Adipocyte (in vitro differentiated cells): ENCODE results near the gene SYT8.

Experiments
- DNase-seq: peaks from one replicate; pipeline ENCODE4 v3.0.0-alpha.2; 2015; ENCODE audit warnings: low read depth
- H3K27me3 ChIP-seq: replicated peaks from 2 replicates; pipeline ENCODE4 v1.7.0; 2013; ENCODE audit warnings: mild to moderate bottlenecking, low read length, moderate library complexity; ENCODE audit not compliant: control insufficient read depth, insufficient read depth
- H3K36me3 ChIP-seq: 2 replicates; pipeline ENCODE4 v1.7.0; 2013; ENCODE audit warnings: low read length, mild to moderate bottlenecking, moderate library complexity; ENCODE audit not compliant: control insufficient read depth, insufficient read depth, severe bottlenecking
- H3K4me1 ChIP-seq: 2 replicates; pipeline ENCODE4 v1.7.0; 2013; ENCODE audit warnings: mild to moderate bottlenecking, low read length, moderate library complexity; ENCODE audit not compliant: control insufficient read depth, insufficient read depth
- H3K4me3 ChIP-seq: 2 replicates; pipeline ENCODE4 v1.7.0; 2013; ENCODE audit warnings: mild to moderate bottlenecking, low read length, moderate library complexity
- H3K9ac ChIP-seq: 2 replicates; pipeline ENCODE4 v1.7.0; 2013; ENCODE audit warnings: mild to moderate bottlenecking, low read length, moderate library complexity
- H3K9me3 ChIP-seq: 2 replicates; pipeline ENCODE4 v1.7.0; 2013; ENCODE audit warnings: mild to moderate bottlenecking, low read length, moderate library complexity; ENCODE audit not compliant: control insufficient read depth

Gene SYT8

DNA sequence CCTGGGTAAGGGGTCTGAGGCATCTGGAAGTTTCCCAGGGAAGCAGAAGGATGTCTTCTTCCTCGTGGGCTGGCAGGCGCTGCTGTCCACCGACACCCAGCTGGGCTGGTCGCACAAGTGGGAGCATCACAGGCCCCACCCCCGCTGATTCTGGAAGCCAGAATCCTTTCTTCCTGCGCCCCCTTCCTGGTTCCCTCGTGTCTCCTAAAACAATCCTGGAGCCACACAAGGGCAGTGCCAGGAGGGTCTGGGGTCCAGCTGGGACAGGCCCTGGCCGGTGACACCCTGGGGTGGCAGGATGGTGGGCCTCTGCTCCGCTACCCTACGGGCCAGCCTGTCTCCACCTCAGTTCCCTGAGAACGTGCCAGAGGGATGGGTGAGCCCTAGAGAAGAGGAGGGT lies 22.3 kb downstream of the SYT8 start:
- H3K27me3 ChIP-seq = peaks cover 4% of the 10 kb centered on the region
- DNase-seq = no peak
- no peak overlapping the region for H3K4me3 ChIP-seq
- H3K9me3 ChIP-seq = no peaks in the 10 kb centered on the region
- no peak overlapping the region for H3K9ac ChIP-seq
- H3K36me3 ChIP-seq = no peaks in the 10 kb centered on the region
- H3K4me1 ChIP-seq = no peaks in the 10 kb centered on the region

- no peak overlapping the region for H3K4me3 ChIP-seq
- DNase-seq = no peak
- H3K9me3 ChIP-seq = no peaks in the 10 kb centered on the region
- no peak overlapping the region for H3K9ac ChIP-seq
- no peaks in the 10 kb centered on the region for H3K36me3 ChIP-seq
- no peaks in the 10 kb centered on the region for H3K27me3 ChIP-seq
- peaks cover 5% of the 10 kb centered on the region for H3K4me1 ChIP-seq
These were observed 23.4 kb downstream of the SYT8 start for GRCh38 chr11:1858154-1858553.

DNA sequence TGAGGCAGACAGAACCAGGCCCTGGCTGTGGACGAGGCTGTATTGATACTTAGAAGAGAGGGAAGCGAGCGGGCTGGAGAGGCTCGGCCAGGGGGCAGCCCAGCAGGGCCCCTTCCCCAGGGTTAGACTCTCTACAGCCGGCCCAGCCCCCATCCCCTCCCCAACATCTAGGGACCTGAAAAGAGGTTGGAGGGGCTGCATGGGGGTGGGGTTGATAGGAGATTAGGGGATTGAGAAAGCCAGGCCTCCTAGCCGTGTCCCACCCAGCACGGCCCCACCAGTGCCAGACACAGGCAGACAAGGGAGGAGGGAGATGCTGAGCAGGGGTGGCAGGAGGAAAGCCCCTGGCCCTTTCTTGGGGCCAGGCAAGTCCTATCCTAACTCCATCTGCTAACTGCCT lies 23.8 kb downstream of the SYT8 start:
- H3K27me3 ChIP-seq = no peaks in the 10 kb centered on the region
- H3K36me3 ChIP-seq = no peaks in the 10 kb centered on the region
- no peak overlapping the region for H3K4me3 ChIP-seq
- DNase-seq = no peak
- no peaks in the 10 kb centered on the region for H3K9me3 ChIP-seq
- H3K4me1 ChIP-seq = peaks cover 9% of the 10 kb centered on the region
- no peak overlapping the region for H3K9ac ChIP-seq

GRCh38 chr11:1859004-1859403 lies 24.2 kb downstream of the SYT8 start:
- Histone ChIP-seq H3K9ac (no peak overlapping the region), H3K4me1 (peaks cover 12% of the 10 kb centered on the region)
- DNase-seq = no peak

GRCh38 chr11:1860108-1860507 lies 25.3 kb downstream of the SYT8 start:
- Histone ChIP-seq H3K27me3 (no peaks in the 10 kb centered on the region), H3K4me3 (no peak overlapping the region), H3K9me3 (no peaks in the 10 kb centered on the region), H3K9ac (no peak overlapping the region), H3K4me1 (peaks cover 23% of the 10 kb centered on the region), H3K36me3 (no peaks in the 10 kb centered on the region)
- no peak for DNase-seq

More at GRCh38 chr11:1859004-1859403, 24.2 kb downstream of the SYT8 start:
- no peaks in the 10 kb centered on the region for H3K9me3 ChIP-seq
- no peaks in the 10 kb centered on the region for H3K27me3 ChIP-seq
- no peaks in the 10 kb centered on the region for H3K36me3 ChIP-seq
- H3K4me3 ChIP-seq = no peak overlapping the region

DNA sequence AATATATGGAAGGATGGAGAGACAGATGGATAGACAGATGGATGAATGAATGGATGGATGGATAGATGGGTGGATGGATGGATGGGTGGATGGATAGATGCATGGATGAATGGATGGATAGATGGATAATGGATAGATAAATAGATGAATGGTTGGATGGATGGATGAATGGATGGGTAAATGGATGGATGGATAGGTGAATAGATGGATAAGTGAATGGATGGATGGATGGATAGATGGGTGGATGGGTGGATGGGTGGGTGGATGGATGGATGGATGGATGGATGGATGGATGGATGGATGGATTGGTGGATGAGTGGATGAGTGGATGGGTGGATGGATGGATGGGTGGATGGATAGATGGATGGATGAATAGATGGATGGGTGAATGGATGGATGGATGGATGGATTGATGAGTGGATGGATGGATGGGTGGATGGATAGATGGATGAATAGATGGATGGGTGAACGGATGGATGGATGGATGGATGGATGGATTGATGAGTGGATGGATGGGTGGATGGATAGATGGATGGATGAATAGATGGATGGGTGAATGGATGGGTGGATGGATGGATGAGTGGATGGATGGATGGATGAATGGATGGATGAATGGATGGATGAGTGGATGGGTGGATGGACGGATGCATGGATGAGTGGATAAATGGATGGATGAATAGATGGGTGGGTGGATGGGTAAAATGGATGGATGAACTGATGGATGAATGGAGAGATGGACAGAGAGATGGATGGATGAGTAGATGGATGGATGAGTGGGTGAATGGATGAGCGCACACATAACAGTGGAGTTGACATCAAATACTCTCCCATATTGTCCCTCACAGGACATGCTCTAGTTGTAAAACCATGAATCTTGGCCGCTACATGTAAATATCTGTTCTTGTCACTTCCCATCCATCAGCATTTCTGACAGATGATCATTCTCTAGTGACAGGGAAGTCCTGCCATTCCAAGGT lies 26.9 kb downstream of the SYT8 start:
- no peak for DNase-seq
- Histone ChIP-seq H3K4me3 (no peak overlapping the region), H3K27me3 (no peaks in the 10 kb centered on the region), H3K9ac (no peak overlapping the region), H3K4me1 (peaks cover 26% of the 10 kb centered on the region), H3K36me3 (no peaks in the 10 kb centered on the region), H3K9me3 (no peaks in the 10 kb centered on the region)

- no peak overlapping the region for H3K4me3 ChIP-seq
These were observed 28.0 kb downstream of the SYT8 start for GRCh38 chr11:1862588-1863351.

DNA sequence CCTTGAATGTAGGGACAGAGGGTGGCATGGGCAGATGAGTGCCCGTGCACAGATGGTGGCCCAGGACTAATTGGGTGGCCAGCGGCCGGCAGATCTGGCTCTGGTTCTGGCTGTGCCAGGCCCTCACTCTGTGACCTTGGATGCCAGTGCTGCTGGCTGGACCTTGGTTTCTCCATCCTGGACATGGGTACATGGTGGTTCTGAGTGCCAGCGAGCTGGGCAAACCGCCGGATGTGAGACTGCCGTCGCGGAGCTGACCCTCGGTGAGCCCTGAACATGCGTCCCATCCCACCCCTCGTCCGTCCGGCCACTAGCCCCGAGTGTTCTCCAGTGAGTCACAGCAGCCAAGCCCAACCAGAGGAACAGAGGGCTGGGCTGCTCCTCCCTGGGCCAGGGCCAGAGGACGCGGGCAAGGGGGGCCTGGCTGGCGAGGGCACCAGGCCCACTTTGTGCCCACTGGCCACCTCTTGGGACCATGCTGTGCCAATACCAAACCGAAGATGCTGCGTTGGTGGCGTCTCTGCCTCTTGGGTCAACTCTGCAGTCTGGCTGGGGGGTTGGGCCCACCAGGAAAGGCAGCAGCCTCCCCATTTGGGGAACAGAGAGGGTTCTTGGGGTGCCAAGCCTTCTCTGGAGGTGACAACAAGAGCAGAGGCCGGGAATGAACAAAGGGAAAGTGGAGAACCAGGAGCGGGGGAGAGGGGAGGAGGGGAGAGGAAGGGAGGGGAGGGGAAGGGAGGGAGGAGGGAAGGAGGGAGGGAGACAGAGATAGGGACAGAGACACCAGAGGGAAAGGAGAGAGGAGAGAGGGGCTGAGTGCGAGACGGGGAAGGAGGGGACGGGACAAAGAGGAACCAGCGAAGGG lies 28.8 kb downstream of the SYT8 start:
- Histone ChIP-seq H3K4me3 (no peak overlapping the region), H3K27me3 (peaks cover 3% of the 10 kb centered on the region), H3K9me3 (no peaks in the 10 kb centered on the region), H3K9ac (peak overlapping the region; percentile 70), H3K4me1 (peaks cover 31% of the 10 kb centered on the region), H3K36me3 (no peaks in the 10 kb centered on the region)
- peak; percentile 88 for DNase-seq

More at GRCh38 chr11:1862588-1863351, 28.0 kb downstream of the SYT8 start:
- DNase-seq = no peak
- H3K36me3 ChIP-seq = no peaks in the 10 kb centered on the region
- H3K9me3 ChIP-seq = no peaks in the 10 kb centered on the region
- peaks cover 26% of the 10 kb centered on the region for H3K4me1 ChIP-seq
- no peaks in the 10 kb centered on the region for H3K27me3 ChIP-seq
- no peak overlapping the region for H3K9ac ChIP-seq

GRCh38 chr11:1864231-1864630 lies 29.4 kb downstream of the SYT8 start:
- peaks cover 36% of the 10 kb centered on the region for H3K4me1 ChIP-seq
- H3K36me3 ChIP-seq = no peaks in the 10 kb centered on the region
- H3K27me3 ChIP-seq = peaks cover 8% of the 10 kb centered on the region
- H3K4me3 ChIP-seq = no peak overlapping the region
- H3K9ac ChIP-seq = peak overlapping the region; percentile 70
- H3K9me3 ChIP-seq = no peaks in the 10 kb centered on the region
- DNase-seq = peak; percentile 41

- no peaks in the 10 kb centered on the region for H3K36me3 ChIP-seq
- no peaks in the 10 kb centered on the region for H3K9me3 ChIP-seq
- DNase-seq = no peak
- H3K27me3 ChIP-seq = peaks cover 10% of the 10 kb centered on the region
- H3K9ac ChIP-seq = peak overlapping the region; percentile 42
- no peak overlapping the region for H3K4me3 ChIP-seq
- H3K4me1 ChIP-seq = peaks cover 38% of the 10 kb centered on the region
These were observed 30.3 kb downstream of the SYT8 start for GRCh38 chr11:1864831-1865665.
